GM21447 (cell line): Measurements from ENCODE around the gene TMPRSS15.

Experiments used
- ATAC-seq: cut with Tn5 transposase; IDR thresholded peaks from one replicate; pipeline ENCODE4 v1.9.1; 2021; ENCODE audit not compliant: unreplicated experiment

TMPRSS15 gene

GRCh38 chr21:18350216-18350615 is 53.4 kb downstream of the TMPRSS15 start:
- no peak for ATAC-seq

GRCh38 chr21:18349468-18349867 is 54.1 kb downstream of the TMPRSS15 start:
- no peak for ATAC-seq

GRCh38 chr21:18340387-18340942 is 63.1 kb downstream of the TMPRSS15 start:
- ATAC-seq = no peak

- no peak for ATAC-seq
Measured at GRCh38 chr21:18335651-18336236, 67.8 kb downstream of the TMPRSS15 start.

GRCh38 chr21:18334066-18334465 is 69.5 kb downstream of the TMPRSS15 start:
- ATAC-seq = no peak

GRCh38 chr21:18318156-18318555 is 85.4 kb downstream of the TMPRSS15 start:
- ATAC-seq = no peak

- no peak for ATAC-seq
Measured at GRCh38 chr21:18298228-18298627, 105.4 kb downstream of the TMPRSS15 start.

DNA sequence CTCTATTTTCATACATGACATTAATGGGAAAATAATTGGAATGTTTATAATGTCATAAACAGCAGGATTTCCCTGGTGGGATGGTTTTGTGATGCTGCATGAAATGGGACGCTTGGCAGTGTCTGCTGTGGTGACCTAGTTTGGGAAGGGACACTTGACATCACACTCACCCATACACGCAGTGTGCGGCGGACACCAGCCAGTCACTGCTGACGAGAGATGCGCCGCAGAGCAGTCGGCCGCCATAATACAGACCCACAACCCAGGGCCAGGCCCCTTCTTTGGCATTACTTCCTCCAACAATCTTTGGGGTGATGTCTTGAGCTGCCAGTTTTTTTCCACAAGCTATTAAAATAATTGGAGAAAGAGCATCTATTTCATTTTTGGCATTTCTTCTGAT is 109.5 kb downstream of the TMPRSS15 start:
- no peak for ATAC-seq

GRCh38 chr21:18289876-18290275 is 113.7 kb downstream of the TMPRSS15 start:
- no peak for ATAC-seq

- ATAC-seq = no peak
Measured at GRCh38 chr21:18285379-18285778, 118.2 kb downstream of the TMPRSS15 start.

- ATAC-seq = no peak
Measured at GRCh38 chr21:18275781-18276180, 127.8 kb downstream of the TMPRSS15 start.

DNA sequence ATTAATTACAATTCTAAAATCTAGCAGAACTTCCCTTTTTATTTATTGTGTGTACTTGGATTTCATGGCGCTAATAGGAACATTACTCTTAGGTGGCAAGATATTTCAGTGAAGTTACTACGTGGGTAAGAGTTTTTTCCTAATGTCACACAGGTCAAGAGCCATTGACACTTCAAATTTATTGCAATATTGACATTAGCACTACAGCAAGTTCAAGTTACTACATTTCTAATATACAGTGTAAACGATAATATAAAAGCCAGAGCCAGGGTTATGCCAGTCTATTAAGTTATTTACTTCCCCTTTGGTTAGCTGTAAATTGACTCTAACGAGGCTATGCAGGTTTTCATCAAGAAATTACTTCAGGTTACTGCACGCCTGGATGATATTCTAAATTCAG is 129.2 kb downstream of the TMPRSS15 start:
- no peak for ATAC-seq

DNA sequence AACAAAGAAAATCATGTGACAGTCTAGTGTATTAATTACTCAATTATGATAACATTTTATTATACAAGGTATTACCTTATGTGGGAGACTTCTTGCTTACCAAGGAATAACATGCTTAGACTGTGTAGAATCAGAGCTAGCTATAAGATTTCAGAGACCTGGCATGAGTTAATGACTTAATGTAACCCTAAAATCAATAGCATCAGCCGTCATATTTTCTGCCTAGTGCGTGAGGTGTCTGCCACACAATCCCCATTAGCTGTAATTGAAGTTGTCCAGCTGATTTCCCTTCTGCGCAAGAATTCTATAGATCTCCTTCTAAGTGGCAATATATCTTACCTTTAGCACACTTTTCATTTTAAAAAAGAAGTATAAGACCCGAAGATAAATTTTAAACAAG is 130.2 kb downstream of the TMPRSS15 start:
- ATAC-seq = no peak

DNA sequence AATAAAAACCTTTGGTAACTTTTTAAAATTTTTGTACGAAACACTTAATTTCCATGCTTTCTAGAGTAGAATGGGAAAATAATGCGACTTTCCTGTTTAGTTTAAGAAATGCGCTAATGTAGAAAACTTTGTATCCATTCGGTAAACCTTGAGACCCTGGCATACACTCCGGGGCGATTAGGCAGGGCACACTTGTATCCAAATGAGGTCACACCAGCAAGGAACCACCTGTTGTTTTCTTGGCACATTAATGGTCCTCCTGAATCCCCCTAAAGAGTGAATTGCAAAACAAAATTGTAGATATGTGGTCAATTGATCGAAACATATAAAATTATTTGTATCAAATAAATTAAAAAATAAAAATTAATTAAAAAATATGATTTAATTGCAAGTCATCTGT is 133.7 kb downstream of the TMPRSS15 start:
- ATAC-seq = no peak

DNA sequence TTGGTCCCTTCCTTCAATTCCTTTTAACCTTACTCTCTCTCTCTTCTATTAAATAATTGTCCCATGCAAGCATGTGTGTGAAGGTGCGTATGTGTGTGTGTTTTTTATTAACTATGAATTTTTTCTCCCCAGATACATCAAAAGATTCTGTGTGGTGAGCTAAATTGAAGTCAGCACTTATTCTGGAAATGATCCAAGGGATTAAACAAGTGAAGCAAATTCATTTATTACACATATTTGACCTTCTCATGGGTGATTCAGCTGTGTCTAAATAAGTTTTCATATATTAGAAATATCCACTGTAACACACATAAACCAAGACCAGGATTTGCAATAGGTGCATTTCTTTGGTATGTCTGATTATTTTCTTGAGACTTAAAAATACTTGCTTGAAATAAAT is 134.7 kb downstream of the TMPRSS15 start:
- no peak for ATAC-seq

DNA sequence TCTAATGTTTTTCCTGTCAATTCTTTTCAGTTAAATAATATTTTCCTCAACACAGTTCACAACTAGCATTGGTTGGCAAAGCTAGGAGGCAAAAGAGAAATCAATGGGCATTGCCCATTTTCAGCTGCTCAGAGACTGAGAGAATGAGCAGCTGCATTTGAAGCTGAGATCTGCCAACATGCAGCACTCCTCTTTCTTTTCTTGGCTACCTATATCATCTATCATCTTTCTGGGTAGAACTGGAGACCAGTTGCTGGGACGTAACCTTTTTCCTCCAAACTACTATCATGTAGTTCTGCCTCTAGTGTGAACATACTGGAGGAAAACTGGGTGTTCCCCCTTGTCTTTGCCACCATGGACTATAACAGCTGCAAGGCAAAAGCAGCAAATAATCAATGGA is 136.1 kb downstream of the TMPRSS15 start:
- no peak for ATAC-seq

GRCh38 chr21:18265944-18266343 is 137.6 kb downstream of the TMPRSS15 start:
- ATAC-seq = no peak

GRCh38 chr21:18253799-18254198 is 149.8 kb downstream of the TMPRSS15 start:
- ATAC-seq = no peak

DNA sequence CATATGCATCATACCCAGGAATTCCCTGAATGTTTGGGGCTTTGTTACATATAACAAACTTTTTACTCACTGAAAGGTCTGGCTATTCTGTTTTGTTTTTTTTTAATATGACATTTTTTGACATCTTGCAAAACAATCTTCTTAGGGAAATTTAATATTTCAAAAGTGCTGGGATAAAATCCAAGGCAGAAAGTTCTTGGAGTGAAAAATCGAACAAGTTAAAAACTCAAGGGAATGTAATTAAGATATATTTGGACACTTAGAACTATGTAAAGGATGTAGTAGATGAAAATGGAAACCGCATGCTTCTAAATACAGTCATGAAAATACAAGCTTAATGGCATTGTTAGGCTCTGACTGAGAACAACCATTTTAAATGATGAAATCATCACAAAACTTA is 150.4 kb downstream of the TMPRSS15 start:
- ATAC-seq = no peak

GRCh38 chr21:18252680-18253079 is 150.9 kb downstream of the TMPRSS15 start:
- no peak for ATAC-seq

GRCh38 chr21:18252256-18252655 is 151.3 kb downstream of the TMPRSS15 start:
- ATAC-seq = no peak

- no peak for ATAC-seq
Measured at GRCh38 chr21:18251065-18251464, 152.5 kb downstream of the TMPRSS15 start.

GRCh38 chr21:18249672-18250071 is 153.9 kb downstream of the TMPRSS15 start:
- ATAC-seq = no peak
